Activated CD8-positive, alpha-beta memory T cell treated with anti-CD3 and anti-CD28 coated beads, Interleukin-2, amount 50 U/mL, for 48 hours (primary cell): ENCODE results near the gene GNAQ.

Experiments
- DNase-seq: peaks from one replicate; pipeline ENCODE4 v3.0.0-alpha.2; 2020

GNAQ gene

GRCh38 chr9:77677957-77678535 is 353.6 kb downstream of the GNAQ start:
- no peak for DNase-seq

DNA sequence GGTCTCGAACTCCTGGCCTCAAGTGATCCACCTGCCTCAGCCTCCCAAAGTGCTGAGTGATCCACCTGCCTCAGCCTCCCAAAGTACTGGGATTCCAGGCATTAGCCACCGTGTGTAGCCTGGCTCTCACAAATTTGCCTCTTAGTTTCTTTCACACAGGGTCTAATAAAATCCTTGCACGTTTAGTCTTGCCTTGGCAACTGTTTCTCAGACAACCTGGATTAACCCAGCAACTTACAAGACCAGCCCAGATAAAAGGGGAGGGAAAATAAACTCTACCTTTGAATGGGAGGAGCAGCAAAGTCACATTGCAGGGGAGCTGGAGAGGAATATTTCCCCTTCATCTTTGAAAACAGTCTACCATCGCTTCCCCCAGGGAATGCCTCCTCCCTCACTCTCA is 354.2 kb downstream of the GNAQ start:
- DNase-seq: no peak

DNA sequence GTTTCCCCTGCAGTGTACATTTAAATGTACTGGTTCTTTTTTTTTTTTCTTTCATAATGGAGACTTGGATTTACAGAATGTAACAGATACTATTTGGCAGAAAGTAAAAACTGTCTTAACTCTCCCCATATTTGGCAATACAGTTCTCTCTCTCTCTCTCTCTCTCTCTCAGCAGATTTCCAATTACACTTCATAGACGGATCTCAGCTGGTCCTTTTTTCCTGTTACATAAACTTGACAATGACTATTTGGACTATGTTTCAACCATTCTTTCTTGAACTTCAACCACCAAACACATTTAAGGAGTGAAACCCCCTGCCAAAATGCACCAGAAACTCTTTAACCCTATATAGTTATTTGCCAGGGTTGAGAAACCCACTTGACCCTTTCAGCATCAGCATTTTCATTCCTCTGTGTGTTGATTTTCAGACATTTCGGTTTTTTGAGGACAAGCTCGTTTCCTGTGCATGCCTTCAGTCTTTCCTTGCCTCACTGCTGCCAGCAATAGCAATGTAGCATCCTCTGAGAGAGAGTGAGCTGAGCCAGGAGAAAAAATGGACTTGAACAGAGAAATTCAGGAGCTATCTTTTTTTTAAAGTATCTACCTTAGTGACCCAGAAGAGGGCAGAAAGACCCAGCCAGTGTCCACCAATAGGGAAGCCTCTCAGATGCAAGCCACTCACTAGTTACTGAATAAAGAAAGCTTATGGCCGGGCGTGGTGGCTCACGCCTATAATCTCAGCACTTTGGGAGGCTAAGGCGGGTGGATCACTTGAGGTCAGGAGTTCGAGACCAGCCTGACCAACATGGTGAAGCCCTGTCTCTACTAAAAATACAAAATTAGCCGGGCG is 357.4 kb downstream of the GNAQ start:
- DNase-seq: no peak

DNA sequence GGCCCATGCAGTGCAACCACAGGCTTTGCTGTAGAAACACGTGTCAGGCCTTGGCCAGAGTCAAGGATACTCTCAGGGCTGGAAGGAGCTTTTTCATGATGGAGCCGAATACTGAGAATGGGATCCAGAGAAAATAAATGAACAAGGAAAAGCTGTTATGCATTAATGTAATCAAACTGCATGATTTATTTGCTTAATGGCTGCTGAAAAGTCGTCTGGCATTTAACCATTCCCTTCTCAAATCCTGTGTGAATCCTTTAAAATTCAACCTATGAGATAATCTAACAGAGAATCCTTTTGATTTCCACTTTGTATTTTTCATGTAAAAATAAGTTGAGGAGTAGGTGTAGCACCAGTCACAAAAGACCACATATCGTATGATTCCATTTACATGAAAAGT is 359.4 kb downstream of the GNAQ start:
- DNase-seq: no peak

GRCh38 chr9:77667151-77667550 is 364.5 kb downstream of the GNAQ start:
- no peak for DNase-seq
